ENCODE measurements around the gene TMC5. TPM values are rescaled to one million over a fixed set of nuclear protein-coding genes. Genes with fewer than 3 reads are reported as not detected.

Gene TMC5
- total and polyA plus RNA-seq, 2 donors (not counting 3 experiments of a cell fraction or from before 2014, with no cell fraction given) = not detected

- no peak for DNase-seq (ENCODE audit: low read depth, low spot score)
- Histone ChIP-seq H3K9ac (replicated peaks; ENCODE audit: extremely low read depth, insufficient read depth, low read length) (no peak overlapping the region), H2AFZ (ENCODE audit: low read depth, low read length) (no peak overlapping the region), H3K27ac (ENCODE audit: insufficient read depth, low read depth, low read length) (no peak overlapping the region), H3K4me3 (replicated peaks in 1 of 3; ENCODE audit: insufficient read depth in 1 of 3, low read depth in 1 of 3, low read length in 3 of 3) (no peak overlapping the region), H3K9me1 (replicated peaks; ENCODE audit: control insufficient read depth, extremely low read depth, insufficient read depth, low read length) (no peaks in the 10 kb centered on the region), H3K27me3 (ENCODE audit: control insufficient read depth in 2 of 2, insufficient read depth in 2 of 2, low read length in 2 of 2) (no peaks in the 10 kb centered on the region), H4K20me1 (replicated peaks; ENCODE audit: control insufficient read depth, extremely low read depth, insufficient read depth, low read length) (no peaks in the 10 kb centered on the region), H3K4me1 (ENCODE audit: control insufficient read depth, extremely low read depth, insufficient read depth, low read length) (no peaks in the 10 kb centered on the region), H3K4me2 (ENCODE audit: insufficient read depth, low read length) (no peak overlapping the region), H3K36me3 (ENCODE audit: control insufficient read depth in 2 of 2, extremely low read depth in 1 of 2, insufficient read depth in 2 of 2, low read length in 2 of 2) (peaks cover 0 to 9% of the 10 kb centered on the region in 2 experiments), H3K79me2 (ENCODE audit: control insufficient read depth, insufficient read depth, low read length) (no peaks in the 10 kb centered on the region), H3K9me3 (replicated peaks; ENCODE audit: control insufficient read depth, insufficient read depth, low read length) (no peaks in the 10 kb centered on the region)
- TF ChIP-seq FOS (IDR thresholded peaks at IDR 0.05; ENCODE audit: borderline replicate concordance, insufficient read depth, low read length) (no peak), MAX (IDR thresholded peaks at IDR 0.05; ENCODE audit: insufficient read depth, insufficient read length) (no peak), JUN (IDR thresholded peaks at IDR 0.05; ENCODE audit: borderline replicate concordance, insufficient read depth, insufficient read length, low read depth) (no peak), MYC (IDR thresholded peaks at IDR 0.05; ENCODE audit: low read depth, low read length) (no peak), CTCF (IDR thresholded peaks at IDR 0.05; ENCODE audit: extremely low read depth in 1 of 2, insufficient read depth in 1 of 2, low read depth in 1 of 2, low read length in 2 of 2) (no peak), EZH2 (IDR thresholded peaks at IDR 0.05; ENCODE audit: borderline replicate concordance, low read depth, low read length, severe bottlenecking) (no peak), POLR2AphosphoS5 (IDR thresholded peaks at IDR 0.05; ENCODE audit: insufficient read depth, low read depth, low read length) (no peak), POLR2A (IDR thresholded peaks at IDR 0.05; ENCODE audit: low read depth, low read length) (no peak), GATA2 (IDR thresholded peaks at IDR 0.05; ENCODE audit: insufficient read depth, insufficient read length, low read depth, low read length) (no peak)
- BruUV-seq (replicated peaks) = no TSS peak
- dilution Hi-C loops (cut with MboI; ENCODE audit: extremely low pct_ligation_motif_present, low sequenced_read_pairs) (no loop called here), intact Hi-C loops (cut with micrococcal nuclease) (no loop called here)
- ChIA-PET POLR2A (no interaction called here), CTCF (no interaction called here)
- FAIRE-seq = no peak
These were observed 81.8 kb downstream of the TMC5 start for GRCh38 chr16:19499481-19499880.
